Measurements from ENCODE around the gene RHOF. TPM values are rescaled to one million over a fixed set of nuclear protein-coding genes. Genes with fewer than 3 reads are reported as not detected.

The RHOF gene
- total RNA-seq, 1 donor from 2014 or later = 194 TPM

DNA sequence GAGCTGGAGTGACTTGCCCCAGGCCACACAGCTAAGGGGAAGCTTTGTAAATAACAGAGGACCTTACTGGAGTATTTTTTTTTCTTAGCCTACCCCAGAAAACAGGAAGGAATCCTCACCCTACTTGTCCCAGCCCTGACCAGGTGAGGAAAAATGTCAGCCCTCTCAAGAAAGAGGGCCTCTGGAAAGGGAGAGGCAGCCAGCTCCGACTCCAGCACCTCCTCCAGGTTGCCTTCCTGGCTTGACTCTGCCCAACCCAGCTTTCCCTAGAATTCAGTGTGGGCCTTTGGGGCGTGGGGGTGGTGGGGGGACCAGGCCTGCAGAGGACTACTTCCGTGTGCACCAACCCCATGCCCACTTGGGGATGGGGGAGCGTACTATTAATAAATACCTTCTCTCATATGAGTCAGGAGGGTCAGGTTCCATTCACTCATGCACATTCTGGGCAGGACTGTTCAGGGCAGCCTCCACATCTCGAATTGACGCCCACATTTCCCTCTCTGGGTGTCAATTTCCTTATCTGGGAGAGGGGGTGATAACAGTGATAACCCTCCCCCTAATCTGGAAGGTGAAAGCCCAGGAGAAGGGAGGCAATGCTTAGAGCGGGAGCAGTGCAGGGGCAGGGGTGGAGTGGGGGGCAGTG lies 5.2 kb downstream of the RHOF start:
- TF ChIP-seq CTCF (IDR thresholded peaks at IDR 0.05; ENCODE audit: insufficient read depth, low read length, poor library complexity, severe bottlenecking) = no peak
- Histone ChIP-seq H3K27me3 (ENCODE audit: control insufficient read depth, insufficient read depth, low read length) (no peaks in the 10 kb centered on the region), H3K36me3 (ENCODE audit: control insufficient read depth, insufficient read depth, low read length) (peaks cover 2% of the 10 kb centered on the region), H3K4me3 (ENCODE audit: low read depth, low read length) (no peak overlapping the region)
- DNase-seq (ENCODE audit: low read depth) = no peak

DNA sequence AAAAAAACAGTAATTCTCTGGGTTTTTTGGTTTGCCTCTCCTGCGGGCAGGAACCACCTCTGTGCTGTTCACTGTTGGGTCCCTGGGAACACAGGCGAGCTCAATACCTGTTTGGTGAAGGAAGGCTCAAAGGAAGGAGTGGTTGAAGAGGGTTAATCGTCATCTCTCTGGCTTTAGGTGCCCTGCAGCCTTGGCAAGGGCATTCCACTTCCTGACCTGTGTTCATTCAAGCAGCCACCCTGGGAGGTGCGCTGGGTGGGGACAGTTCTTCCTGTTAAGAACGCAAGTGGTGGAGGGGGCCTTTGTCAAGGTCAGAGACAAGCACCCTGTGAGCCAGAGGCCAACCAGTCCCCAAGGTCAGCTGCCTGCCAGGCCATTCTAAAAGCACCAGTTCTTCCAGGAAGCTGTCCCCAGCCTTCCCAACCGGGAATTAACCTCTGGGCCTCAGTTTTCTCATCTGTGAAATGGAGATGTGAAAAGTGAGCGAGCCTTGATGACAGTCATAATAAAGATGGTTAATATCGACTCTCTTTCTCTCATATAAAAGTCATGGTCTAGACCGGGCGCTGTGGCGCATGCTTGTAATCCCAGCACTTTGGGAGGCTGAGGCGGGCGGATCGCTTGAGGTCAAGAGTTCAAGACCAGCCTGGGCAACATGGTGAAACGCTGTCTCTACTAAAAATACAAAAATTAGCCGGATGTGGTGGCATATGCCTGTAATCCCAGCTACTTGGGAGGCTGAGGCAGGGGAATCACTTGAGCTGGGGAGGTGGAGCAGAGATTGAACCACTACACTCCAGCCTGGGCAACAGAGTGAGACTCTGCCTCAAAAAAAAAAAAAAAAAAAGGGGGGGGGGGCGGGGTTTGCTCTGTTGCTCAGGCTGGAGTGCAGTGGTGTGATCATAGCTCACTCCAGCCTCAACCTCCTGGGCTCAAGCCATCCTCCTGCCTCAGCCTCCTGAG lies 6.1 kb downstream of the RHOF start:
- Histone ChIP-seq H3K4me3 (ENCODE audit: low read depth, low read length) (no peak overlapping the region), H3K36me3 (ENCODE audit: control insufficient read depth, insufficient read depth, low read length) (peaks cover 2% of the 10 kb centered on the region), H3K27me3 (ENCODE audit: control insufficient read depth, insufficient read depth, low read length) (no peaks in the 10 kb centered on the region)
- TF ChIP-seq CTCF (IDR thresholded peaks at IDR 0.05; ENCODE audit: insufficient read depth, low read length, poor library complexity, severe bottlenecking) = no peak
- DNase-seq (ENCODE audit: low read depth) = no peak

DNA sequence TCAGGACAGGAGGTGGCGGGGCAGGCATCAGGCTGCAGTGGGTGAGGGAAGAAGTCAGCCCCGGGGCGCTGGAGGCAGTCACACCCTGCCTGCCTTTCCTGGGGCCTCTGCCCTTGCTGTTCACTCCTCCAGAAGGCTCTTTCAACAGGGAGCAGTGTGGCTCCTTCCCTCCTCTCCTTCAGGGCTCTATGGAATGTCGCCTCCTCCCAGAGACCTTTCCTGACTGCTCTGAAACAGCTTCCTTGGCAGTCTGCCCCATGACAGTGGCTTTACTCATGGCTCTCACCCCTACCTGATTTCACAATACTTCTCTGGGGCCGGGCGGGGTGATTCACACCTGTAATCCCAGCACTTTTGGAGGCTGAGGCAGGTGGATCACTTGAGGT lies 7.1 kb downstream of the RHOF start:
- Histone ChIP-seq H3K27me3 (ENCODE audit: control insufficient read depth, insufficient read depth, low read length) (no peaks in the 10 kb centered on the region), H3K4me3 (ENCODE audit: low read depth, low read length) (no peak overlapping the region), H3K36me3 (ENCODE audit: control insufficient read depth, insufficient read depth, low read length) (peaks cover 2% of the 10 kb centered on the region)
- no peak for TF ChIP-seq CTCF (IDR thresholded peaks at IDR 0.05; ENCODE audit: insufficient read depth, low read length, poor library complexity, severe bottlenecking)
- DNase-seq (ENCODE audit: low read depth) = no peak

- H3K36me3 ChIP-seq (ENCODE audit: control insufficient read depth, insufficient read depth, low read length) = peaks cover 5% of the 10 kb centered on the region
- DNase-seq (ENCODE audit: low read depth) = no peak
- no peak for TF ChIP-seq CTCF (IDR thresholded peaks at IDR 0.05; ENCODE audit: insufficient read depth, low read length, poor library complexity, severe bottlenecking)
- no peaks in the 10 kb centered on the region for H3K27me3 ChIP-seq (ENCODE audit: control insufficient read depth, insufficient read depth, low read length)
- no peak overlapping the region for H3K4me3 ChIP-seq (ENCODE audit: low read depth, low read length)
Observed at GRCh38 chr12:121784460-121784859, 9.0 kb downstream of the RHOF start.

GRCh38 chr12:121783766-121784165 lies 9.7 kb downstream of the RHOF start:
- no peak for TF ChIP-seq CTCF (IDR thresholded peaks at IDR 0.05; ENCODE audit: insufficient read depth, low read length, poor library complexity, severe bottlenecking)
- Histone ChIP-seq H3K36me3 (ENCODE audit: control insufficient read depth, insufficient read depth, low read length) (peaks cover 7% of the 10 kb centered on the region), H3K27me3 (ENCODE audit: control insufficient read depth, insufficient read depth, low read length) (no peaks in the 10 kb centered on the region), H3K4me3 (ENCODE audit: low read depth, low read length) (no peak overlapping the region)
- no peak for DNase-seq (ENCODE audit: low read depth)
